HepG2 (cell line): ENCODE results near the gene BCAS3. TPM values are rescaled to one million over a fixed set of nuclear protein-coding genes. Genes with fewer than 3 reads are reported as not detected.

Experiments used
- ATAC-seq: fragments of 200-7000 bp; cut with Tn5 transposase; 3 replicates; pipeline ENCODE4 v1.9.1; 2020; ENCODE audit warnings: mild to moderate bottlenecking, moderate library complexity
- BruUV-seq: library from RNA; stranded (reverse); fragments of 400-500 nt; replicated peaks from 2 replicates; lab custom pipeline; 2021; lab: Mats Ljungman, UMichigan
- CTCF ChIA-PET: fragments of 300-600 bp; formaldehyde crosslinking; extraction: SDS; loops from one replicate; lab custom pipeline; 2021; ENCODE audit warnings: low total read pairs, inconsistent platforms, low intra/inter-chr PET ratio; lab: Yijun Ruan, JAX
- POLR2A ChIA-PET: fragments of 350-600 bp; sonication (Branson Sonifier 250); formaldehyde crosslinking; loops from one replicate; lab custom pipeline; 2020; ENCODE audit warnings: antibody characterized with exemption, inconsistent platforms; lab: Yijun Ruan, JAX
- DNase-seq: peaks from one replicate; pipeline ENCODE4 v3.0.0-alpha.2; 2015; ENCODE audit warnings: low spot score
- FAIRE-seq: peaks from 3 replicates; lab custom pipeline; 2011; peaks lifted over from hg19 to GRCh38; lab: Jason Lieb, UNC
- H2AFZ ChIP-seq: one replicate; pipeline ENCODE4 v1.6.1; 2011; ENCODE audit warnings: low read length, inconsistent platforms
- H3K27ac ChIP-seq: fragments of 300-600 bp; 3 replicates; pipeline ENCODE4 v1.8.0; 2011; ENCODE audit warnings: mixed run types, mild to moderate bottlenecking, mixed read lengths, low read length, inconsistent platforms; ENCODE audit not compliant: insufficient read depth; ENCODE audit errors: extremely low read length
- H3K27me3 ChIP-seq, 2 experiments: fragments of 200-600 bp in 1 of 2; 2 replicates in 1 of 2; 3 replicates in 1 of 2; pipeline versions ENCODE4 v1.6.0 to v1.8.0; 2011; ENCODE audit warnings: low read length in 2 of 2, mild to moderate bottlenecking in 2 of 2, moderate library complexity in 2 of 2, inconsistent platforms in 1 of 2; ENCODE audit not compliant: insufficient read depth in 2 of 2, control insufficient read depth in 1 of 2
- H3K36me3 ChIP-seq, 2 experiments: fragments of 200-600 bp in 1 of 2; replicated peaks in 1 of 2; 2 replicates in 1 of 2; 3 replicates in 1 of 2; pipeline versions ENCODE4 v1.5.1 to v1.8.0; 2011; ENCODE audit warnings: low read length in 2 of 2, inconsistent platforms in 1 of 2; ENCODE audit not compliant: insufficient read depth in 2 of 2, control insufficient read depth in 1 of 2
- H3K4me1 ChIP-seq: 2 replicates; pipeline ENCODE4 v1.5.1; 2012; ENCODE audit warnings: low read length, inconsistent platforms; ENCODE audit not compliant: insufficient read depth
- H3K4me2 ChIP-seq: 2 replicates; pipeline ENCODE4 v1.6.0; 2011; ENCODE audit warnings: low read depth, low read length, inconsistent platforms
- H3K4me3 ChIP-seq, 3 experiments: fragments of 200-600 bp in 1 of 3; sonication (generic), shearing (Covaris generic) in 1 of 3; replicated peaks in 1 of 3; 2 replicates each; pipeline ENCODE4 v1.5.1; 2011 to 2016; ENCODE audit warnings: low read length in 3 of 3, inconsistent platforms in 2 of 3, low read depth in 2 of 3, mild to moderate bottlenecking in 2 of 3, control low read depth in 1 of 3, mixed read lengths in 1 of 3; ENCODE audit not compliant: insufficient read depth in 1 of 3
- H3K79me2 ChIP-seq: one replicate; pipeline ENCODE4 v1.6.1; 2011; ENCODE audit warnings: low read length, inconsistent platforms; ENCODE audit not compliant: insufficient read depth
- H3K9ac ChIP-seq: 2 replicates; pipeline ENCODE4 v1.6.0; 2011; ENCODE audit warnings: mild to moderate bottlenecking, low read depth, low read length, inconsistent platforms; ENCODE audit not compliant: insufficient read depth
- H3K9me3 ChIP-seq: 2 replicates; pipeline ENCODE4 v1.5.1; 2012; ENCODE audit warnings: mild to moderate bottlenecking, low read length
- H4K20me1 ChIP-seq: 2 replicates; pipeline ENCODE4 v1.6.0; 2011; ENCODE audit warnings: inconsistent platforms, mild to moderate bottlenecking, low read length, moderate library complexity; ENCODE audit not compliant: insufficient read depth
- FOSL1 ChIP-seq: sonication (generic); formaldehyde crosslinking; IDR thresholded peaks from 2 replicates; pipeline ENCODE4 v1.9.0; 2021; ENCODE audit warnings: missing genetic modification reagents, borderline replicate concordance
- MTA3 ChIP-seq: sonication (generic); formaldehyde crosslinking; IDR thresholded peaks from 2 replicates; pipeline ENCODE4 v1.4.0; 2020; ENCODE audit warnings: missing genetic modification reagents
- MYNN ChIP-seq: sonication (generic); formaldehyde crosslinking; IDR thresholded peaks from 2 replicates; pipeline ENCODE4 v1.4.0; 2020; ENCODE audit warnings: mild to moderate bottlenecking, low read depth, missing genetic modification reagents
- NFE2L1 ChIP-seq: sonication (generic); formaldehyde crosslinking; IDR thresholded peaks from 2 replicates; pipeline ENCODE4 v1.4.0; 2020; ENCODE audit warnings: missing genetic modification reagents, mild to moderate bottlenecking, borderline replicate concordance
- ZNF264 ChIP-seq: sonication (generic); formaldehyde crosslinking; IDR thresholded peaks from 2 replicates; pipeline ENCODE4 v1.4.0; 2020; ENCODE audit warnings: missing genetic modification reagents
- ZNF589 ChIP-seq: sonication (generic); formaldehyde crosslinking; conservative IDR thresholded peaks from 2 replicates; pipeline ENCODE4 v1.8.0; 2022; ENCODE audit warnings: mild to moderate bottlenecking, moderate library complexity, missing genetic modification reagents
- ZNF816 ChIP-seq: sonication (generic); formaldehyde crosslinking; IDR thresholded peaks from 2 replicates; pipeline ENCODE4 v1.8.0; 2022; ENCODE audit warnings: missing genetic modification reagents, mild to moderate bottlenecking, borderline replicate concordance
- WGBS: methylation state at CpG from one replicate; pipeline ENCODE4 v1.1.6; 2017; ENCODE audit warnings: low lambda C conversion rate; 5-methylcytosine and 5-hydroxymethylcytosine counted together
- in situ Hi-C: cut with HindIII; loops from 2 replicates; pipeline ENCODE4 v1.10.0; 2017; ENCODE audit warnings: low pct_unique_long_range_greater_than_20kb; ENCODE audit not compliant: extremely low pct_ligation_motif_present
- intact Hi-C: fragments of 100-400 bp; cut with micrococcal nuclease; formaldehyde crosslinking; loops from one replicate; pipeline ENCODE4 v1.10.0; 2022; ENCODE audit not compliant: unreplicated experiment
- polyA plus RNA-seq, 8 experiments: library from polyadenylated mRNA; depleted of rRNA in 3 of 8; stranded (reverse) in 7 of 8; unstranded in 1 of 8; fragments of >200 nt; fragmentation: Illumina TruSeq in 4 of 8; extraction: Trizol in 4 of 8; gene quantifications; 2 replicates each; pipeline versions ENCODE4 v1.2.1 to v1.2.3, GENCODE V29; 2011 to 2016; ENCODE audit warnings: low read depth in 4 of 8, missing spikeins in 1 of 8, mixed read lengths in 1 of 8; ENCODE audit not compliant: insufficient read depth in 1 of 8
- total RNA-seq, 5 experiments: library from RNA; depleted of rRNA; stranded (reverse); fragments of >200 nt; fragmentation: Illumina TruSeq; extraction: Trizol; gene quantifications; 2 replicates each; pipeline ENCODE4 v1.2.3, GENCODE V29; 2016; ENCODE audit warnings: low read depth in 1 of 5
- TF ChIP-seq, protein P1 (sequence below): sonication (generic); formaldehyde crosslinking; IDR thresholded peaks from 2 replicates; pipeline ENCODE4 v1.4.0; 2020; ENCODE audit warnings: missing genetic modification reagents, mild to moderate bottlenecking, borderline replicate concordance
- TF ChIP-seq, protein P2 (sequence below): sonication (generic); formaldehyde crosslinking; IDR thresholded peaks from 2 replicates; pipeline ENCODE4; 2020; ENCODE audit warnings: missing genetic modification reagents, mild to moderate bottlenecking, borderline replicate concordance

The BCAS3 gene
- total and polyA plus RNA-seq, 2 of the 13 experiments (the other 11 are each of a cell fraction or from before 2014, with no cell fraction given), result 10.7 to 11.2 TPM

DNA sequence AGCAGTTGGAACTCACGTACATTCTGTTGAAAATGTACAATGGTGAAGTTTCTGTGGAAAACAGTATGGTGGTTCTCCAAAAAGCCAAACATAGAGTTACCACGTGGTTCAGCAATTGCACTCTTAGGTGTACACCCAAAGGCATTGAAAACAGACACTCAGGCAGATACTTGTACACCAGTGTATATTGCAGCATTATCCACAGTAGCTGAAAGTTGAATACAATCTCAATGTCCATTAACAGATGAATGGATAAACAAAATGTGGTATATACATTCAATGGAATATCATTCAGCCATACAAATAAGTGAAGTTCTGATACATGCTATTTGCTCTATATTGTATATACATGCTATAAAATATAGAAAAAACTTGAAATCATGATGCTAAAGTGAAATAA lies 745.2 kb downstream of the BCAS3 start (continued):
- TF ChIP-seq, protein P1, sequence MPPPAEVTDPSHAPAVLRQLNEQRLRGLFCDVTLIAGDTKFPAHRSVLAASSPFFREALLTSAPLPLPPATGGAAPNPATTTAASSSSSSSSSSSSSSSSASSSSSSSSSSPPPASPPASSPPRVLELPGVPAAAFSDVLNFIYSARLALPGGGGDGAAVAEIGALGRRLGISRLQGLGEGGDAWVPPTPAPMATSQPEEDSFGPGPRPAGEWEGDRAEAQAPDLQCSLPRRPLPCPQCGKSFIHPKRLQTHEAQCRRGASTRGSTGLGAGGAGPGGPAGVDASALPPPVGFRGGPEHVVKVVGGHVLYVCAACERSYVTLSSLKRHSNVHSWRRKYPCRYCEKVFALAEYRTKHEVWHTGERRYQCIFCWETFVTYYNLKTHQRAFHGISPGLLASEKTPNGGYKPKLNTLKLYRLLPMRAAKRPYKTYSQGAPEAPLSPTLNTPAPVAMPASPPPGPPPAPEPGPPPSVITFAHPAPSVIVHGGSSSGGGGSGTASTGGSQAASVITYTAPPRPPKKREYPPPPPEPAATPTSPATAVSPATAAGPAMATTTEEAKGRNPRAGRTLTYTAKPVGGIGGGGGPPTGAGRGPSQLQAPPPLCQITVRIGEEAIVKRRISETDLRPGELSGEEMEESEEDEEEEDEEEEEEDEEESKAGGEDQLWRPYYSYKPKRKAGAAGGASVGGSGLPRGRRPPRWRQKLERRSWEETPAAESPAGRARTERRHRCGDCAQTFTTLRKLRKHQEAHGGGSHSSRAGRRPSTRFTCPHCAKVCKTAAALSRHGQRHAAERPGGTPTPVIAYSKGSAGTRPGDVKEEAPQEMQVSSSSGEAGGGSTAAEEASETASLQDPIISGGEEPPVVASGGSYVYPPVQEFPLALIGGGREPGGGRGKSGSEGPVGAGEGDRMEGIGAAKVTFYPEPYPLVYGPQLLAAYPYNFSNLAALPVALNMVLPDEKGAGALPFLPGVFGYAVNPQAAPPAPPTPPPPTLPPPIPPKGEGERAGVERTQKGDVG (CRISPR knock-in tag), result no peak
- TF ChIP-seq ZNF816 (CRISPR knock-in tag), result no peak
- TF ChIP-seq ZNF264 (CRISPR knock-in tag), result no peak
- no peak for TF ChIP-seq MTA3

DNA sequence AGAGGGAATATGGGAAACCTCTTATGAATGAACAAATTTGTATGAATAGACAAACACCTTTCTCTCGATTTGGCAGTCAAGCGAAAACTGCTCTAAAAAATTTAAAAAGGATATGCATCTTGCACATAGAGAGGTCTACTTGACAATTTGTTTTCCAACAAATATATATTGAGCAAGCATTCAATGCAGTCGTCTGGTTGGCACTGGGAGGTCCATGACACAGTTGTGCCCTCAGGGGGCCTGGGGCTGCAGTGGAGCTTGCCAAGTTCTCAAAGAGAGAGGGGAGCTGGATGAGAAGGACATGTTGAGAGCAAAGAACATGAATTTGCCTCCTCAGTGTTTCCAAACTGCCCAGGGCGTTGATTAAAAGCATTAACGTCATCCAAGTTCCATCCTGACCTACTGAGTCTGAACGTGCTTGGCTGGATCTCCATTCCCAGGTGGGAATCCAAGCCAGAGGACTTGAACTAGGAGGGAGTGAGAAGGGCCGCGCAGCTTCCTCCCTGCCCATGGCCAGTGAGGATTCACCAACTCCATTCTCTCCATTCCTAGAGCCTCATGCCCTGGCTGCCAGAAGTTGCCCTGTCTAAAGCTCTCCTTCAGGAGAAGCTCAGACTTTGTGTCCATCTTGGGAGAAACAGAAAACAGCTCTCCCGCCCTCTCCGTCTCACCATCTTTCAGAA lies 746.5 kb downstream of the BCAS3 start:
- intact Hi-C loops (no loop called here), in situ Hi-C loops (loop anchor here (10.0 kb wide), 1 partner anchor 131 kb away; no protein-coding TSS in a partner anchor)
- WGBS, result 84% methylated on average over 10 of the region's 10 CpGs
- H3K79me2 ChIP-seq, result no peaks in the 10 kb centered on the region
- no peak overlapping the region for H3K27ac ChIP-seq
- ChIA-PET CTCF (no interaction called here), POLR2A (no interaction called here)
- no peaks in the 10 kb centered on the region for H3K27me3 ChIP-seq
- FAIRE-seq (no peak), DNase-seq (no peak), ATAC-seq (no peak)
- BruUV-seq, result no TSS peak
- H3K9me3 ChIP-seq, result no peaks in the 10 kb centered on the region
- no peak overlapping the region for H3K9ac ChIP-seq
- no peak overlapping the region for H2AFZ ChIP-seq
- no peak overlapping the region for H3K4me3 ChIP-seq
- peaks cover 28% of the 10 kb centered on the region for H3K4me1 ChIP-seq
- no peaks in the 10 kb centered on the region for H4K20me1 ChIP-seq
- no peak overlapping the region for H3K4me2 ChIP-seq
- no peaks in the 10 kb centered on the region for H3K36me3 ChIP-seq
- TF ChIP-seq, protein P1 (CRISPR knock-in tag), result no peak
- TF ChIP-seq MYNN (CRISPR knock-in tag) (no peak), NFE2L1 (CRISPR knock-in tag) (no peak), ZNF589 (CRISPR knock-in tag) (no peak), FOSL1 (CRISPR knock-in tag) (no peak)
- TF ChIP-seq, protein P2, sequence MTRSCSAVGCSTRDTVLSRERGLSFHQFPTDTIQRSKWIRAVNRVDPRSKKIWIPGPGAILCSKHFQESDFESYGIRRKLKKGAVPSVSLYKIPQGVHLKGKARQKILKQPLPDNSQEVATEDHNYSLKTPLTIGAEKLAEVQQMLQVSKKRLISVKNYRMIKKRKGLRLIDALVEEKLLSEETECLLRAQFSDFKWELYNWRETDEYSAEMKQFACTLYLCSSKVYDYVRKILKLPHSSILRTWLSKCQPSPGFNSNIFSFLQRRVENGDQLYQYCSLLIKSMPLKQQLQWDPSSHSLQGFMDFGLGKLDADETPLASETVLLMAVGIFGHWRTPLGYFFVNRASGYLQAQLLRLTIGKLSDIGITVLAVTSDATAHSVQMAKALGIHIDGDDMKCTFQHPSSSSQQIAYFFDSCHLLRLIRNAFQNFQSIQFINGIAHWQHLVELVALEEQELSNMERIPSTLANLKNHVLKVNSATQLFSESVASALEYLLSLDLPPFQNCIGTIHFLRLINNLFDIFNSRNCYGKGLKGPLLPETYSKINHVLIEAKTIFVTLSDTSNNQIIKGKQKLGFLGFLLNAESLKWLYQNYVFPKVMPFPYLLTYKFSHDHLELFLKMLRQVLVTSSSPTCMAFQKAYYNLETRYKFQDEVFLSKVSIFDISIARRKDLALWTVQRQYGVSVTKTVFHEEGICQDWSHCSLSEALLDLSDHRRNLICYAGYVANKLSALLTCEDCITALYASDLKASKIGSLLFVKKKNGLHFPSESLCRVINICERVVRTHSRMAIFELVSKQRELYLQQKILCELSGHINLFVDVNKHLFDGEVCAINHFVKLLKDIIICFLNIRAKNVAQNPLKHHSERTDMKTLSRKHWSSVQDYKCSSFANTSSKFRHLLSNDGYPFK (CRISPR knock-in tag), result no peak
